HepG2 (cell line): Measurements from ENCODE around the gene AHNAK. TPM values are rescaled to one million over a fixed set of nuclear protein-coding genes. Genes with fewer than 3 reads are reported as not detected.

Experiments used
- FOSL1 ChIP-seq: sonication (generic); formaldehyde crosslinking; IDR thresholded peaks from 2 replicates; pipeline ENCODE4 v1.9.0; 2021; ENCODE audit warnings: missing genetic modification reagents, borderline replicate concordance
- KAT7 ChIP-seq: IDR thresholded peaks from 2 replicates; pipeline ENCODE4 v1.6.1; 2018; ENCODE audit warnings: borderline replicate concordance, missing compliant biosample characterization
- MTA1 ChIP-seq: sonication (generic); formaldehyde crosslinking; IDR thresholded peaks from 2 replicates; pipeline ENCODE4 v1.4.0; 2020; ENCODE audit warnings: missing genetic modification reagents, mild to moderate bottlenecking, borderline replicate concordance
- REXO4 ChIP-seq: sonication (generic); formaldehyde crosslinking; IDR thresholded peaks from 2 replicates; pipeline ENCODE4 v1.8.0; 2022; ENCODE audit warnings: missing genetic modification reagents, mild to moderate bottlenecking, borderline replicate concordance
- TAF15 ChIP-seq: fragments of 200-400 bp; formaldehyde crosslinking; IDR thresholded peaks from one replicate; pipeline ENCODE4 v1.6.1; 2018; ENCODE audit warnings: mild to moderate bottlenecking, low read depth, low read length; ENCODE audit not compliant: poor library complexity, severe bottlenecking
- TARDBP ChIP-seq: sonication (generic); formaldehyde crosslinking; IDR thresholded peaks from 2 replicates; pipeline ENCODE4 v1.8.0; 2022; ENCODE audit warnings: mild to moderate bottlenecking, missing genetic modification reagents
- ZFX ChIP-seq: sonication (generic); formaldehyde crosslinking; IDR thresholded peaks from 2 replicates; pipeline ENCODE4 v1.4.0; 2020; ENCODE audit warnings: mild to moderate bottlenecking, low read depth, missing genetic modification reagents, moderate library complexity
- ZNF230 ChIP-seq: sonication (generic); formaldehyde crosslinking; IDR thresholded peaks from 2 replicates; pipeline ENCODE4 v1.4.0; 2020; ENCODE audit warnings: mild to moderate bottlenecking, missing genetic modification reagents
- polyA plus RNA-seq, 8 experiments: library from polyadenylated mRNA; depleted of rRNA in 3 of 8; stranded (reverse) in 7 of 8; unstranded in 1 of 8; fragments of >200 nt; fragmentation: Illumina TruSeq in 4 of 8; extraction: Trizol in 4 of 8; gene quantifications; 2 replicates each; pipeline versions ENCODE4 v1.2.1 to v1.2.3, GENCODE V29; 2011 to 2016; ENCODE audit warnings: low read depth in 4 of 8, missing spikeins in 1 of 8, mixed read lengths in 1 of 8; ENCODE audit not compliant: insufficient read depth in 1 of 8
- total RNA-seq, 5 experiments: library from RNA; depleted of rRNA; stranded (reverse); fragments of >200 nt; fragmentation: Illumina TruSeq; extraction: Trizol; gene quantifications; 2 replicates each; pipeline ENCODE4 v1.2.3, GENCODE V29; 2016; ENCODE audit warnings: low read depth in 1 of 5
- TF ChIP-seq, protein P1 (sequence below): sonication (generic); formaldehyde crosslinking; IDR thresholded peaks from 2 replicates; pipeline ENCODE4 v1.9.0; 2022; ENCODE audit warnings: missing genetic modification reagents, mild to moderate bottlenecking, borderline replicate concordance
- TF ChIP-seq, protein P2 (sequence below): sonication (generic); formaldehyde crosslinking; IDR thresholded peaks from 2 replicates; pipeline ENCODE4 v1.5.0; 2020; ENCODE audit warnings: missing genetic modification reagents
- TF ChIP-seq, protein P3 (sequence below): sonication (generic); formaldehyde crosslinking; IDR thresholded peaks from 2 replicates; pipeline ENCODE4 v1.4.0; 2020; ENCODE audit warnings: missing genetic modification reagents
- TF ChIP-seq, protein P4 (sequence below): sonication (generic); formaldehyde crosslinking; IDR thresholded peaks from 2 replicates; pipeline ENCODE4 v1.5.0; 2020; ENCODE audit warnings: mild to moderate bottlenecking, missing genetic modification reagents
- TF ChIP-seq, protein P5 (sequence below): sonication (generic); formaldehyde crosslinking; IDR thresholded peaks from 2 replicates; pipeline ENCODE4 v1.8.1; 2023; ENCODE audit warnings: missing genetic modification reagents, mild to moderate bottlenecking, borderline replicate concordance
- TF ChIP-seq, protein P6 (sequence below): sonication (generic); formaldehyde crosslinking; IDR thresholded peaks from 2 replicates; pipeline ENCODE4 v1.4.0; 2020; ENCODE audit warnings: mild to moderate bottlenecking, low read depth, missing genetic modification reagents
- TF ChIP-seq, protein P7 (sequence below): conservative IDR thresholded peaks from 2 replicates; pipeline ENCODE4 v1.6.1; 2018; ENCODE audit warnings: missing genetic modification reagents
- TF ChIP-seq, protein P8 (sequence below): sonication (generic); formaldehyde crosslinking; IDR thresholded peaks from 2 replicates; pipeline ENCODE4 v1.8.0; 2022; ENCODE audit warnings: low read depth, missing genetic modification reagents

The AHNAK gene
- total and polyA plus RNA-seq, 2 of the 13 experiments (the other 11 are each of a cell fraction or from before 2014, with no cell fraction given): 23.4 to 25.0 TPM

DNA sequence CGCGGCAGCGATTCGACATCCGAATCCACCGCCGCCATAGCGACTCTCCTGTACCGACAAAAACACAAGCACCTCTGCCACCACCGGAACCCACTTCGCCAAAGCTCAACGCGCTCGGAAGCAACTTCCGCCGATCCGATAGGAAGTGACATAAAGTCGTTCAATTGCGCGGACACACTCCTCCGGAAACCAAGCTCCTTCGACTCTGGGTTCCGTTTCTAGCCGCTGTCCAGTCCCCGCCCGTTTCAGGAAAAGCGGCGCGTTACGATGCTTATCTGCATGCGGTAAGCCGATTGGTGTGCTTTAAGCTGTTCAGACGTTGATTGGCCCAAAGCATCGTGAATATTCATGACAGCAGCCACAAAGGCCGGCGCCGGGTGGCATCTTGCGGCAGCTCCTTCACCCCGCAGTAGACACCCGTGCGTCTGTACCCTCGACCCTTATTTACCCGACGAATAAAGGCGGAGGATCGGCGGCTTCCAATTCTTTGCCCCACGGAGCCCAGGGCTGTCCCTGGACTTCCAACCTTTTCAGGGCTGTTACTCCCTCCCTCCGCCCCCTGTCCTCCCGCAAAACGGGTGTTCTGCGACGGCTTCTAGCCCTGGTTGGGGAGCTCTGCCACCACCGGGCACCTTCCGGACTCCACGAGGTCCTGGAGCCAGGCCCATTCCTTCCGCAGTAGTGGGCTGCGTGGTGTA lies 45.0 kb upstream of the AHNAK start, which contains the start of gene TUT1 (continued):
- TF ChIP-seq TAF15 (no peak), MTA1 (peak; percentile 25; the same call in 1 of the 2 replicates), TARDBP (CRISPR knock-in tag) (peak; percentile 99), FOSL1 (CRISPR knock-in tag) (no peak), ZFX (CRISPR knock-in tag) (peak; percentile 55; the same call in 1 of the 2 replicates), KAT7 (CRISPR knock-in tag) (peak; percentile 89; the same call in 1 of the 2 replicates), ZNF230 (no peak), REXO4 (no peak)
- TF ChIP-seq, protein P1, sequence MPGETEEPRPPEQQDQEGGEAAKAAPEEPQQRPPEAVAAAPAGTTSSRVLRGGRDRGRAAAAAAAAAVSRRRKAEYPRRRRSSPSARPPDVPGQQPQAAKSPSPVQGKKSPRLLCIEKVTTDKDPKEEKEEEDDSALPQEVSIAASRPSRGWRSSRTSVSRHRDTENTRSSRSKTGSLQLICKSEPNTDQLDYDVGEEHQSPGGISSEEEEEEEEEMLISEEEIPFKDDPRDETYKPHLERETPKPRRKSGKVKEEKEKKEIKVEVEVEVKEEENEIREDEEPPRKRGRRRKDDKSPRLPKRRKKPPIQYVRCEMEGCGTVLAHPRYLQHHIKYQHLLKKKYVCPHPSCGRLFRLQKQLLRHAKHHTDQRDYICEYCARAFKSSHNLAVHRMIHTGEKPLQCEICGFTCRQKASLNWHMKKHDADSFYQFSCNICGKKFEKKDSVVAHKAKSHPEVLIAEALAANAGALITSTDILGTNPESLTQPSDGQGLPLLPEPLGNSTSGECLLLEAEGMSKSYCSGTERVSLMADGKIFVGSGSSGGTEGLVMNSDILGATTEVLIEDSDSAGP: peak; percentile 85
- TF ChIP-seq, protein P2, sequence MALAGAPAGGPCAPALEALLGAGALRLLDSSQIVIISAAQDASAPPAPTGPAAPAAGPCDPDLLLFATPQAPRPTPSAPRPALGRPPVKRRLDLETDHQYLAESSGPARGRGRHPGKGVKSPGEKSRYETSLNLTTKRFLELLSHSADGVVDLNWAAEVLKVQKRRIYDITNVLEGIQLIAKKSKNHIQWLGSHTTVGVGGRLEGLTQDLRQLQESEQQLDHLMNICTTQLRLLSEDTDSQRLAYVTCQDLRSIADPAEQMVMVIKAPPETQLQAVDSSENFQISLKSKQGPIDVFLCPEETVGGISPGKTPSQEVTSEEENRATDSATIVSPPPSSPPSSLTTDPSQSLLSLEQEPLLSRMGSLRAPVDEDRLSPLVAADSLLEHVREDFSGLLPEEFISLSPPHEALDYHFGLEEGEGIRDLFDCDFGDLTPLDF (CRISPR knock-in tag): peak; percentile 89
- TF ChIP-seq, protein P3, sequence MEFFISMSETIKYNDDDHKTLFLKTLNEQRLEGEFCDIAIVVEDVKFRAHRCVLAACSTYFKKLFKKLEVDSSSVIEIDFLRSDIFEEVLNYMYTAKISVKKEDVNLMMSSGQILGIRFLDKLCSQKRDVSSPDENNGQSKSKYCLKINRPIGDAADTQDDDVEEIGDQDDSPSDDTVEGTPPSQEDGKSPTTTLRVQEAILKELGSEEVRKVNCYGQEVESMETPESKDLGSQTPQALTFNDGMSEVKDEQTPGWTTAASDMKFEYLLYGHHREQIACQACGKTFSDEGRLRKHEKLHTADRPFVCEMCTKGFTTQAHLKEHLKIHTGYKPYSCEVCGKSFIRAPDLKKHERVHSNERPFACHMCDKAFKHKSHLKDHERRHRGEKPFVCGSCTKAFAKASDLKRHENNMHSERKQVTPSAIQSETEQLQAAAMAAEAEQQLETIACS (CRISPR knock-in tag): no peak
- TF ChIP-seq, protein P4, sequence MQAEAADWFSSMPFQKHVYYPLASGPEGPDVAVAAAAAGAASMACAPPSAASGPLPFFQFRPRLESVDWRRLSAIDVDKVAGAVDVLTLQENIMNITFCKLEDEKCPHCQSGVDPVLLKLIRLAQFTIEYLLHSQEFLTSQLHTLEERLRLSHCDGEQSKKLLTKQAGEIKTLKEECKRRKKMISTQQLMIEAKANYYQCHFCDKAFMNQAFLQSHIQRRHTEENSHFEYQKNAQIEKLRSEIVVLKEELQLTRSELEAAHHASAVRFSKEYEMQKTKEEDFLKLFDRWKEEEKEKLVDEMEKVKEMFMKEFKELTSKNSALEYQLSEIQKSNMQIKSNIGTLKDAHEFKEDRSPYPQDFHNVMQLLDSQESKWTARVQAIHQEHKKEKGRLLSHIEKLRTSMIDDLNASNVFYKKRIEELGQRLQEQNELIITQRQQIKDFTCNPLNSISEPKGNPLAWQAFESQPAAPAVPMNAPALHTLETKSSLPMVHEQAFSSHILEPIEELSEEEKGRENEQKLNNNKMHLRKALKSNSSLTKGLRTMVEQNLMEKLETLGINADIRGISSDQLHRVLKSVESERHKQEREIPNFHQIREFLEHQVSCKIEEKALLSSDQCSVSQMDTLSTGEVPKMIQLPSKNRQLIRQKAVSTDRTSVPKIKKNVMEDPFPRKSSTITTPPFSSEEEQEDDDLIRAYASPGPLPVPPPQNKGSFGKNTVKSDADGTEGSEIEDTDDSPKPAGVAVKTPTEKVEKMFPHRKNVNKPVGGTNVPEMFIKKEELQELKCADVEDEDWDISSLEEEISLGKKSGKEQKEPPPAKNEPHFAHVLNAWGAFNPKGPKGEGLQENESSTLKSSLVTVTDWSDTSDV (CRISPR knock-in tag): 0 out of 2 replicates have a peak, but pooled peaks have one; percentile 8
- TF ChIP-seq, protein P5, sequence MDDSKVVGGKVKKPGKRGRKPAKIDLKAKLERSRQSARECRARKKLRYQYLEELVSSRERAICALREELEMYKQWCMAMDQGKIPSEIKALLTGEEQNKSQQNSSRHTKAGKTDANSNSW (CRISPR knock-in tag): no peak
- TF ChIP-seq, protein P6, sequence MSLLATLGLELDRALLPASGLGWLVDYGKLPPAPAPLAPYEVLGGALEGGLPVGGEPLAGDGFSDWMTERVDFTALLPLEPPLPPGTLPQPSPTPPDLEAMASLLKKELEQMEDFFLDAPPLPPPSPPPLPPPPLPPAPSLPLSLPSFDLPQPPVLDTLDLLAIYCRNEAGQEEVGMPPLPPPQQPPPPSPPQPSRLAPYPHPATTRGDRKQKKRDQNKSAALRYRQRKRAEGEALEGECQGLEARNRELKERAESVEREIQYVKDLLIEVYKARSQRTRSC (CRISPR knock-in tag): no peak
- TF ChIP-seq, protein P7, sequence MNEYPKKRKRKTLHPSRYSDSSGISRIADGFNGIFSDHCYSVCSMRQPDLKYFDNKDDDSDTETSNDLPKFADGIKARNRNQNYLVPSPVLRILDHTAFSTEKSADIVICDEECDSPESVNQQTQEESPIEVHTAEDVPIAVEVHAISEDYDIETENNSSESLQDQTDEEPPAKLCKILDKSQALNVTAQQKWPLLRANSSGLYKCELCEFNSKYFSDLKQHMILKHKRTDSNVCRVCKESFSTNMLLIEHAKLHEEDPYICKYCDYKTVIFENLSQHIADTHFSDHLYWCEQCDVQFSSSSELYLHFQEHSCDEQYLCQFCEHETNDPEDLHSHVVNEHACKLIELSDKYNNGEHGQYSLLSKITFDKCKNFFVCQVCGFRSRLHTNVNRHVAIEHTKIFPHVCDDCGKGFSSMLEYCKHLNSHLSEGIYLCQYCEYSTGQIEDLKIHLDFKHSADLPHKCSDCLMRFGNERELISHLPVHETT (CRISPR knock-in tag): peak; percentile 97
- TF ChIP-seq, protein P8, sequence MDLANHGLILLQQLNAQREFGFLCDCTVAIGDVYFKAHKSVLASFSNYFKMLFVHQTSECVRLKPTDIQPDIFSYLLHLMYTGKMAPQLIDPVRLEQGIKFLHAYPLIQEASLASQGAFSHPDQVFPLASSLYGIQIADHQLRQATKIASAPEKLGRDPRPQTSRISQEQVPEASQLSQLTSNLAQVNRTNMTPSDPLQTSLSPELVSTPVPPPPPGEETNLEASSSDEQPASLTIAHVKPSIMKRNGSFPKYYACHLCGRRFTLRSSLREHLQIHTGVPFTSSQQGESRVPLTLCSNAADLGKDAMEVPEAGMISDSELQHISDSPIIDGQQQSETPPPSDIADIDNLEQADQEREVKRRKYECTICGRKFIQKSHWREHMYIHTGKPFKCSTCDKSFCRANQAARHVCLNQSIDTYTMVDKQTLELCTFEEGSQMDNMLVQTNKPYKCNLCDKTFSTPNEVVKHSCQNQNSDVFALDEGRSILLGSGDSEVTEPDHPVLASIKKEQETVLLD (CRISPR knock-in tag): peak; percentile 88
